ENCODE measurements around the gene ANGPTL8.

ANGPTL8 gene

DNA sequence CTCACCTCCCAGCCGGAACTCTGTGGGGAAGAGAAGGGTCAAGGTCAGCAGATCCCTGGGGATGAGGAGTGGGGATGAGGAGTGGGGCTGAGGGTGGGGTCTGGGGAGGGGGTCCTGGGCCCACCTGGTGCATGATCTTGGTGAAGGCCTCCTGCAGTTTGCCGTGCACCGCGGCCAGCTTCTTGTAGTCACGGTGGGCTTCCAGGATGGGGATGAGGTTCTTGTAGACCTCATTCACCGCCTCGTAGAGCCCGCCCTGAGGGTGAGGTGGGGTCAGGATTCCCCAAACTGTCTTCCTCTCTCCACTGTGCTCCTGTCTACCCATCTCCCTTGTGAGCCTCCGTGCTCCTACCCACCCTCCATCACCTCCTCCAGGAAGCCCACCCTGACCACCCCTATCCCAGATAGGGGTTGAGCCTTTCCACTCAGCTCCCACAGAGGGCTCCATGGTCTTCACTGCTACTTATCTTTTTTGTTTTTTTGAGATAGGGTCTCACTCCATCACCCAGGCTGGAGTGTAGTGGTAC, 35.3 kb upstream of the ANGPTL8 start:
- DNase-seq, result no peak

DNA sequence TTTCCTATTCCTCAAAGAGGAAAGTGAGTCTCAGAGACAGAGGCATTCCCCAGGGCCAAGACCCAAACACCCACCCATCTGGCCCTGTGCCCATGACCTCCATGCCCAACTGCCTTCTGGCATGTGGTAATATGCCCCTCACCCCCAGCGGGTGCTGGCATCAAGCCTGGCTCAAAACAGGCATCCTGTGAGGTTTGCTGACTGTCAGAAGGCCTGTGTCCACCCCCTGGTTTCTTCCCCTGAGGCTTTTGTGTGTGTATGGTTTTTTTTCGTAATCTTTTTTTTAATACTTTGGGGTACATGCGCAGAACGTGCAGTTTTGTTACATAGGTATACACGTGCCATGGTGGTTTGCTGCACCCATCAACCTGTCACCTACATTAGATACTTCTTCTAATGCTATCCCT, 34.5 kb upstream of the ANGPTL8 start:
- no peak for DNase-seq

DNA sequence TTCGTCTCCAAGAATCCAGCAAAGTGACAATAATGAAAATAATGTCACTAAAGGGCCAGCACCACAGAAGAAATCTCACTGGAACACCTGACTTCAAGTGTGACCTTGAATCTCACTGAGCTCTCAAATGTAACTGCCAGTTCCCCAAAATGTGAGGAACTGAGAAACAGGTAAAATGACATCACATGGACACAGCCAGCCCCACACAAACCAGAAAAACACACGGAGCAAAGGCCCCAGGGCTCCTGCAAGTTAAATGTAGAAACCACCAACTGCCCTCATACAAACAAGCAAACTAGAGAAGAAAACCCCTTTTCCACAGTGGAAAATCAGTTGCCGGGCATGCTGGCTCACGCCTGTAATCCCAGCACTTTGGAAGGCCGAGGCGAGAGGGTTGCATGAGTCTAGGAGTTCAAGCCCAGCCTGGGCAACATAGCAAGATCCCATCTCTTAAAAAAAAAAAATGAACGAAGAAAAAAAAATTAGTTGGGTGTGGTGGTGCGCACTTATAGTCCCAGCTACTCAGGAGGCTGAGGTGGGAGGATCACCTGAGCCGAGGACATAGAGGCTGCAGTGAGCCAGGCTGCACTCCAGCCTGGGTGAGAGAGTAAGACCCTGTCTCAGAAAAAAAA, 33.4 kb upstream of the ANGPTL8 start:
- no peak for DNase-seq

DNA sequence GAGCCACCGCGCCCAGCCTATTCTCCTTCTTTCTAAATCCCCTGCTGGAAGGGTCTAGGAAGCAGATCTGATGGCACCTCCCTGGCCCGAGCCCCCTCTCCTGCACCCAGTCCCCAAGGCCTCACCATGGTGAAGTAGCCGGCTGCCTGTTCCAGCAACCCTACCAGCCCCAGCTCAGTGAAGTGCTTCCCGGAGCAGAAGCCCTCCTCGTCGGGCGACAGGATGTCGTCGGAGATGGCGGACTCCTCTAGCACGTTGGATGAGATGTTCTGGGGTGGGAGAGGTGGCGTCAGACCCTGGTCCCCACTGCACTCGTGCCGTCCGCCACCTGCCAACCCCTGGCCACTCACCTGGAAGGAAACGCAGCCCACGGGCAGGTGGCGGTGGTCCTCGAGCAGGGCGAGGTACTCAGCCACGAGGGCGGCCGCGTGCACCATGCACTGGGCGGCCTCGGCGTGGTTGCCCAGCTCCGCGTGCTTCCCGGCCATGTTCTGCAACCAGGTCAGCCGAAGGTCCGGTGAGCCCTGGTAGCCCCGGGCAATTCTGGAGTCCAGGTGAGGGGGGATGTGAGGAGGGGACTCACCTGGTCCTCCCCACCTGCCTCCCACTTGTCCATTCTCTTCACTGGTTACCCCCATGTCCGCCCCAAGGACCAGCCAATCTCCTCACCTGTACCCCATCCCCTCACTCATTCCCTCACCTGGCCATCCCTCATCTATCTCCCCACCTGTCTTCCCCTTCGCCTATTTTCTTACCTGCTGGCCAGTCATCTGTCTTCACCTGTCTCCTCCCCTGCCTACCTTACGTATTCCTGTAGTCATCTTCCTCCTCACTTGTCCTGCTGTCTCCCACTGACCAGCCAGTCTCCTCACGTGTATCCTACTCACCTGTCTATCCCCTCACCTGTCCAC, 30.6 kb upstream of the ANGPTL8 start:
- no peak for DNase-seq

DNA sequence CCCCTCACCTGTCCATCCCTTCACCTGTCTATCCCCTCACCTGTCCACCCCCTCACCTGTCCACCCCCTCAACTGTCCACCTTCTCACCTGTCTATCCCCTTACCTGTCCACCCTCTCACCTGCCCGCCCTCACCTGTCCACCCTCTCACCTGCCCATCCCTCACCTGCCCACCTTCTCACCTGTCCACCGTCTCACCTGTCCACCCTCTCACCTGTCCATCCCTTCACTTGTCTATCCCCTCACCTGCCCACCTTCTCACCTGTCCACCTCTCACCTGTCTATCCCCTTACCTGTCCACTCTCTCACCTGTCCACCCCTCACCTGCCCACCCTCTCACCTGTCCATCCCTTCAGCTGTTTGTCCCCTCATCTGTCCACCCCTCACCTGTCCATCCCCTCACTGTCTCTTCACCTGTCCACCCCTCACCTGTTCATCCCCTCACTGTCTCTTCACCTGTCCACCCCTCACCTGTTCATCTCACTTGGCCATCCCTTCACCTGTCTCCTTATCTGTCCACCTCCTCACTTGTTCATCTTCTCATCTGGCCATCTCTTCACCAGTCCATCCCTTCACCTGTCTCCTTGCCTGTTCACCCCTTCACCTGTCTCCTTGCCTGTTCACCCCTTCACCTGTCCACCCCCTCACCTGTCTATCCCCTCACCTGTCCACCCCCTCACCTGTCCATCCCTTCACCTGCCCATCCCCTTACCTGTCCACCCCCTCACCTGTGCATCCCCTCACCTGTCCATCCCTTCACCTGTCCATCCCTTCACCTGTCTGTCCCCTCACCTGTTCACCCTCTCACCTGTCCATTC, 29.4 kb upstream of the ANGPTL8 start:
- no peak for DNase-seq

DNA sequence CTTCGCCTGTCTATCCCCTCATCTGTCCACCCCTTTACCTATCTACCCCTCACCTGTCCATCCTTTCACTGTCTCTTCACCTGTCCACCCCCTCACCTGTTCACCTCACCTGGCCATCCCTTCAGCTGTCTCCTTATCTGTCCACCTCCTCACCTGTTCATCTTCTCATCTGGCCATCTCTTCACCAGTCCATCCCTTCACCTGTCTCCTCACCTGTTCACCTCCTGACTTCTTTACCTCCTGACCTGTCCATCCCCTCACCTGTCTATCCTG, 28.8 kb upstream of the ANGPTL8 start:
- DNase-seq, result no peak

DNA sequence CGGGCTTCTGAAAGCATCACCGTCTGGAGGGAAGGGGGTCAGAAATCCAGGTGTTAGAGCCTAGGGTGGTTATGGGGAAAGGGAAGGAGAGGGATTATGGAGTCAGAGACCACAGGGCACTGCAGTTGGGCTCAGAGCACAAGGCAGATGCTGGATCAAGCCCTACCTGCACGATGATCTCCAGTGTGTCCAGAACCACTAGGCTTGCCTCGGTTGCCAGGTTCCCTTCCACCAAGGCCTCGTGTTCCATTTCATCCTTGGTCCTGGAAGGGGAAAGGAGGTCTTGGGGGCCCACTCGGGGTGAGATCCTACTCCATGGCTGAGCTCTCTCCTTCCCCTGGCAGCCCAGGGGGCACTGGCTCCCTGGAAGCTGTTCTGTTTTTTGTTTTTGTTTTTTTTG, 25.0 kb upstream of the ANGPTL8 start:
- no peak for DNase-seq

DNA sequence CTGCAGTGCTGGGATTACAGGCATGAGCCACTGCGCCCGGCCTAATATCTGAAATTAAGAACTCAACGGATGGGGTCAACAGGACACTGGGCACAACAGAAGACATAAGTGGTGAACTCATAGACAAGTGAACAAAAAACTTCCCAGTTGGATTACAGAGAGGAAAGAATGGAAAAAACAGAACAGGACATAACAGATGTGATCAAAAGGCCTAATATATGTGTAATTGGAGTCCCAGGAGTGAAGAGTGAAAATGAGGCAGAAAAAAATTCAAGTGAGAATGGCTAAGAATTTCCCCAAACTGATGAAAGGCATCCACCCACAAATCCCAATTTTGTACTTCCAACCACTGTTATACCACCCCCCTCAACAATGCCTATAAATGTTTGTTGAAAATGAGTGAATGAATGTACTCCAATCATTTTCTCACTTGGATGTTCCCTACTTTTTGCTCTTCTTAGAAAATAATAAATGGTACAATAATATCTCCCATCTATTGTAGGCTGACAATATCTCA, 18.3 kb upstream of the ANGPTL8 start:
- DNase-seq, result no peak

DNA sequence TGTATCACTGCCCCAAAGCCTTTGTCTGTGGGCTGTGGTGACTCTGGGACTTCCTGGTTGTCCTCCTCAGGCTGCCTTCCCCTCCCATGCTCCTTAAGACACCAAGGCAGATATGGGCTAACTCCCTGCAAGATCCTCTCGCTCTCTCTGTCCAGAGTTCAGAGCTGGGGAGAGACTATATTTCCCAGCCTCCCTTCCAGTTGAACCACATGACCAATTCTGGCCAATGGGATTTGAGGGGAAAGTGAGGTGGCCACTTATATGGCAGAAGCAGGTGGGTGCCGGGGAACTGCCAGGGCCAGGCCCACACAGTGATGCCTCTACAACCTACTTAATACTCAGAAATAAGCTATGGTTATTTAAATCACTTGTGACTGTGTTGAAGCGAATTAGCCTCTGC, 16.2 kb upstream of the ANGPTL8 start:
- DNase-seq, result no peak

DNA sequence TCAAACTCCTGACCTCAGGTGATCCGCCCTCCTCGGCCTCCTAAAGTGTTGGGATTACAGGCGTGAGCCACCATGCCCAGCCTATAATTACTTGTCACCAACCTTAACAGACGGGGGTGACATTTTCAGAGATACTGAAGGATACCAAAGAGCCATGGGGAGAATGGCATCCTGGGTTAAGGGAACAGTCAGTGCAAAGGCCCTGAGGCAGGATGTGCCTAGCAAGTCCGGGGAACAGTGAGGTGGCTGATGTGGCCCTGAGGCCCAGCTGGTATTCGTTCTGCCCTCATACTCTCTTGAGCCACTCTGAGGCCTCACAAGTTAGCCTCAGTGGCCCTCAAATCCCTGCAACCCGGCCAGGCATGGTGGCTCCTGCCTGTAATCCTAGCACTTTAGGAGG, 15.0 kb upstream of the ANGPTL8 start:
- DNase-seq, result no peak

DNA sequence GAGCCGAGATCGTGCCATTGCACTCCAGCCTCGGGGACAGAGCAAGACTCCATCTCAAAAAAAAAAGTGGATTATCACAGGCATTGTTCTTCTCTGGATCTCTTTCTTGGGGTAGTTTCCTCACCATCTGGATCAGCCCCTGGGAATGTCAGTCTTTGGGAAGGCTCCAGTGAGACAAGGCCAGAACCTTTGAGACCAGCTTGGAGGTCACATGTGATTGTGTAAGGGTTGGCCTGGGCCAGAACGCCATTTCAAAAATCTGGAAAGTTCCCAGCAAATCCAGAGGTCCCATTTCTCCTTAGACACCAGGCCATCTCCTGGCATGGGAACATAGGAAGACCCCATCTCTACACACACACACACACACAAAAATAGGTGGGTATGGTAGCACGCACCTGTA, 14.2 kb upstream of the ANGPTL8 start:
- DNase-seq, result no peak

DNA sequence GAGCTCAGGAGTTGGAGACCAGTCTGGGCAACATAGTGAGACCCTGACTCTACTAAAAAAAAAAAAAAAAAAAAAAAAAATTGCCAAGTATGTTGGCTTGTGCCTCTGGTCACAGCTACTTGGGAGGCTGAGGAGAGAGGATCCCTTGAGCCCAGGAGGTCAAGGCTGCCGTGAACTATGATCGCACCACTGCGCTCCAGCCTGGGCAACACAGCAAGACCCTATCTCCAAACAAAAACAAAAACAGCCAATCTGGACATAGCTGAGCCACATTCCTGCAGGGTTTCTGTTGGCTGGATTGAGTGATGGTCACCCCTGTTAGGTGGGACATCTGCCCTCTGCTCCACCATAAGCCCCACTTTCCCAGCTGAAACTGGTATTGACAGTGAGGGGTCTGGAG, 13.6 kb upstream of the ANGPTL8 start:
- DNase-seq, result no peak

DNA sequence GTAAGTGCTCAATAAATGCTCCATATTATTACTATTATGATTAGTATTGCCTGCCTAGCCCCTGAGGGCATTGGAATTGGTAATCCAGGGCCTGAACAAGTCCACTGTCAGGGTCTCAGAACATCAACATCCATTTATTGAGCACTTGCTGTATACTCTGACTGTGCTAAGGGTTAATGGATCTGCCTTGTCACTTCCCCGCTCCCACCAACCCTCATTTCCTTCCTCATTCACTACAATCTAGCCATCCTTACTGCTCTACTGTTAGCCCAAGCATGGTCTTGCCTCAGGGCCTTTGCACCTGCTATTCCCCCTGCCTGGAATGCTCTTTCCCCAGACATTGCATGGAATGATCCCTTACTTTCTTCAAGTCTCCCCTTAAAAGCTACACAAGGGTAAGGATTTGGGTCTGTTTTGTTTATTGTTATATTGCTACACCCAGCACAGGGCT, 12.7 kb upstream of the ANGPTL8 start:
- DNase-seq, result no peak

DNA sequence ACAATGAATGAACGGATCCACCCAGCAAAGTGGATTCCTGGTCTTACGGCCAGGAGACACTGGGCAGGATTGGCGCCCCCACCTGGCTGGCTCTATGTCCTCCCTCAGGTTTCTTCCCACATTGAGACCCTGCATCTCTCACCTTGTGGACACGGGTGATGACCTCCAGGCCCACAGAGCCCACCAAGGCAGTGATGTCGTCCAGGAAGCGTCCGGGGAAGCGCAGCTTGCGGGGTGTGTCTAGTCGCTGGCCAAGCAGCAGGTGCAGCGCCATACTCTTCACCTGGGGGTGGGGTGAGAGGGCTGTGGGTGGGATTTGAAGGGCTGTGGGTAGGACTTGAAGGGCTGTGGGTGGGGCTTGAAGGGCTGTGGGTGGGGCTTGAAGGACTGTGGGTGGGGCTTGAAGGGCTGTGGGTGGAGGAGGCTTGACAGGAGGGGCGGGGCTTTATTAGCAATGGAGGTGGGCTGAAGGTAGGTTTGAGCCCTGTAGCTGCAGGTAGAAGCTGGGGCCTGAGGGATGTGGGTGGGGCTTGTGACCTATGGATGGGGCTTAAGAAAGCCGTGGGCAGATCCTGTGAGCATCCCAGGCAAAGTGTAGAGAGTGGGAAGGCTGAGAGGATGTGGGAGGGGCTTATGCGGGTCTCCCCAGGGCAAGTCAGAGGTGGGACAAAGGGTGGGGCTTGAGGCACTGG, 12.1 kb upstream of the ANGPTL8 start:
- DNase-seq, result no peak

DNA sequence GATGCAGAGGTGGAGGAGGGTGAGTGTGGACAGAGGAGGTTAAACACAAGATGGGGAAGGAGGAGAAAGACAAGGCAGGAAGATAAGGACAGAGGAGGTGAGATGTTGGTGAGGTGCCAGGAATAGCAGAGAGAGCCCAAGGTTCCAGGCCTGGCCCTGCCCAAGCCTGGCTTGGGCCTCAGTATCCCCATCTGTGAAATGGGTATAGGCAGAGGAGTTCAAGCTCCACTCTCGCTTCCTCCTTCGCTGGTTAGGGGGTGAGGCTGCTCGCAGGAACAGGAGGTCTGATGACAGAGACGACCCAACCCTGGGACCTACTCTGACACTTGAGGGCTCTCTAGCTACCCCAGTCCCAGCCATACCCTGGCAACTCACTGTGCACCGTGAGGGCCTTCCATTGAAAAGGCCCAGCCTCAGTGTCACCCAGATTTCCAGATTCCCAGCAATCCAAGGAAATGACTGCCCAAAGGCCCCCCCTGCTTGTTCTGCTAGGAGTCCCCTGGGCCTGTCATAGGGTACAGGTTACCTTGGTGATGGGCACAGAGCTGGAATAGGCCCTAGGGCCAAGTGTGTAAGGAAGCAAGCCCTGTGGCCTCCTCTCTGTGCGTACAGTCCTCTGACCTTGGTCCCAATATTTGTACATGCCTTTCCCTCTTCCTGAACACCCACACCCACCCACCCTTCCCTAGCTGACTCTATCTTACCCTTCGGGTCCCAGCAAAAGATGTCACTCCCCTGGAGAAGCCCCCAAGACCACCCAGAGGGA, 8.6 kb upstream of the ANGPTL8 start:
- DNase-seq, result no peak

DNA sequence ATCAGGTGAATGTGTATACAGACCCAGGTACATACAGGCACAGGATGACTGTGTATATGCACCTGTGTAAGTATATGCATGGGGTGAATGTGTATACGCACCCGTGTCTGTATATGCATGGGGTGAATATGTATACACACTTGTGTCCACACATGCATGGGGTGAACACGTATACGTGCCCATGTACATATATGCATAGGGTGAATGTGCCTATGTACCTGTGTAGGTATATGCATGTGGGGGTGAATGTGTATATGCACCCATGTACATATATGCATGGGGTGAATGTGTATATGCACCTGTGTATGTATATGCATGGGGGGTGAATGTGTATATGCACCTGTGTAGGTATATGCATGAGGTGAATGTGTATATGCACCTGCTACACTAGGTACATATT, 6.9 kb upstream of the ANGPTL8 start:
- no peak for DNase-seq

DNA sequence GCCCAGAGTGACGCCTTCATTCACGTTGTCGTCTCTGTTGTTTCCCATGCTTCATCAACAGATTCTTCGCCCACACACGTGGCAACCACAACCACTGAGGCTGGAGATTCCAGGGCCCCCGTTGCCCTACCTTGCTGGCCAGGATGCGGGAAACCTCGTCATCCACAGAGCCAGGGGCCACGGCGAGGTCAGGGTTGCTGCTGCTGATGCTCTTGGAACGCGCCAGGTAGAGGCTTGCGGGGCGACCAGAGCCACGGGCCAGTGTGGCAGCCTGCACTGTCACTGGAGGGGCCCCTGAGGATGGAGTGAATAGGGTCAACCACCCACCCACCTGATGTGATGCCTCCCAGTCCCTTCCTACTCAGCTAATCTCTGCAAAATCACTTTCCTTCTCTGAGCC, 6.3 kb upstream of the ANGPTL8 start:
- DNase-seq, result no peak

DNA sequence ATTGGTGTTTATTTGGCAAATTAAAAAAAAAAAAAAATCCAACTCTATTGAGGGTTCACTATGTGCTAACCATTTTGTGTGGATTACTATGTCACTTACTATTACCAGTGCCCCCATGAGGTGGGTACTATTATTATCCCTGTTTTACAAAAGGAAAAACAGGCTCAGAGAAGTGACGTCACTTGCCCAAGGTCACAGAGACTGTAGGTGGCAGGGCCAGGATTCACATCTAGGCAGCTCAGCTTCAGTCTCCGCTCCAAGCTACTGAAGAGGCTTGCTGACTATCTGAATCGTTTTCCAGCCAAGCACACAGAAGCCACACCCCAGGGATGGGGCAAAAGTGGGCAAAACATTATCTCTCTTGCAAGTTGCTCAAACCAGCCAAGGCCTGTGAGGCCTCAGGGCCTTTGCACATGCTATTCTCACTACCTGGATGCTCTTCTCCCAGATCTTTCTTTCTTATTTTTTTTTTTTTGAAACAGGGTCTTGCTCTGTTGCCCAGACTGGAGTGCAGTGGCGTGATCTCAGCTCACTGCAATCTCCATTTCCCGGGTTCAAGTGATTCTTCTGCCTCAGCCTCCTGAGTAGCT, 4.8 kb upstream of the ANGPTL8 start:
- DNase-seq, result no peak

DNA sequence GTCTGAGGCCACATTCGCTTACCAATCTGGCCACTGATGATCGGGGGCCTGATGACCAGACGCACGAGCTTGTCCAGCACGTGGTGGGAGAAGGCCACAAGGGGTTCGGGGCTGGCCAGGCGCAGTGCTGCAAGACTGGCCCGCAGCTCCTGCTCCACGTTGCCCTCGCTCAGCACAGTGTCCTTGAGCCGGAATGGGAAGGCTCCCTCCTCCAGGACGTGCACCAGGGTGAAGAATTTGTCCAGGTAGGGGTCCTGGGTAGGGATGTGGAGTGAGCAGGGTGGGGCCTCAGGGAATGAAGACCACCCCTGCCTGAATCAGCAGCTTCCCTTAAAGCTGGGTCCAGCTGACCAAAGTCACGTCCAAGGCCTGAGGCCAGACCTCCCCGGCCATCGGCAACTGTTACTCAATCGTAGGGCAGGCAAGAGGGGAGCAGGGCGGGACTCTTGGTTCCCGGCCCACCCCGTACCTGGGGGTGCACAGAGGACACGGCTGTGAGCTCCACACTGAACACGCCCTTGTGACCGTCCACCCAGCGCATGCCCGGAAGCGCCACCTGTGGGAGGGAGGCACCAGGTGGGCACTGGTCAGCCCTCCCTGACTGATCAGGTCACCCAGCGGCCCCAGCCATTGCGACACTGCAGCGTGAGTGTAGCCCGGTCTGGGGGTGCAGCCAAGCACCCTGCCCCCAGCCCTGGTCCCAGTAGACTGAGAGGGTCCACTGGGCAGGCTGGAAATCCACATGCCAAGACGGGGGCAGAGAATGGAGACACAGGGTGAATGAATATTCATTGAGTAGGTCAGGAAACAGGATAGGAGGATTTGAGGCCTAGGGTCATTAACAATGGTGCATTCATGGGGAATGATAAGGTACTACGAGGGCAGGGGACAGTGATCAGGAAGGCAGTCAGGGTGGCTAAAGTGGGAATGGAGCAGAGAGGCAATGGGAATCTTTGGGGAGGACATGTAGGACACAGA, 2.8 kb upstream of the ANGPTL8 start:
- DNase-seq, result no peak

DNA sequence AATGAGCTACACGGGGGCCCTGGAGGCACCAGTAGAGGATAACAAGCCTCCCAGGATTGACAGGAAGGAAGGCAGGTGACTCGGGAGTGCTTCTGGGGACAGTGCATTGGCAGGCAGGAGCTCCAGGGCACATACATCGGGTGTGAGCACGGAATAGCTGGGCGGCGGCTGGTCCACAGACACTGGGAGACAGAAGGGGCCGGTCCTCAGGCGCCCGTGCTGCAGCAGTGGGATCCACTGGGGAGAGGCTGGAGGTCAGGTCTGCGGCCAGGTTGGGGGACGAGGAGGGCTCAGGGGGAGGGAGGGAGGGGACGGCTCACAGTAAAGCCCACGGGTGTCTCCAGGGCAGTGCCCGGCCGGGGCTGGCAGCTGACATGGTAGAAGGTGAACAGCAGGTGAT, 2.1 kb upstream of the ANGPTL8 start:
- DNase-seq, result no peak
